Measurements from ENCODE around the gene HSPB6. TPM values are rescaled to one million over a fixed set of nuclear protein-coding genes. Genes with fewer than 3 reads are reported as not detected.

The HSPB6 gene
- polyA plus RNA-seq, 2 of the 4 experiments (the other 2 are of a cell fraction) = 0.16 to 0.26 TPM

DNA sequence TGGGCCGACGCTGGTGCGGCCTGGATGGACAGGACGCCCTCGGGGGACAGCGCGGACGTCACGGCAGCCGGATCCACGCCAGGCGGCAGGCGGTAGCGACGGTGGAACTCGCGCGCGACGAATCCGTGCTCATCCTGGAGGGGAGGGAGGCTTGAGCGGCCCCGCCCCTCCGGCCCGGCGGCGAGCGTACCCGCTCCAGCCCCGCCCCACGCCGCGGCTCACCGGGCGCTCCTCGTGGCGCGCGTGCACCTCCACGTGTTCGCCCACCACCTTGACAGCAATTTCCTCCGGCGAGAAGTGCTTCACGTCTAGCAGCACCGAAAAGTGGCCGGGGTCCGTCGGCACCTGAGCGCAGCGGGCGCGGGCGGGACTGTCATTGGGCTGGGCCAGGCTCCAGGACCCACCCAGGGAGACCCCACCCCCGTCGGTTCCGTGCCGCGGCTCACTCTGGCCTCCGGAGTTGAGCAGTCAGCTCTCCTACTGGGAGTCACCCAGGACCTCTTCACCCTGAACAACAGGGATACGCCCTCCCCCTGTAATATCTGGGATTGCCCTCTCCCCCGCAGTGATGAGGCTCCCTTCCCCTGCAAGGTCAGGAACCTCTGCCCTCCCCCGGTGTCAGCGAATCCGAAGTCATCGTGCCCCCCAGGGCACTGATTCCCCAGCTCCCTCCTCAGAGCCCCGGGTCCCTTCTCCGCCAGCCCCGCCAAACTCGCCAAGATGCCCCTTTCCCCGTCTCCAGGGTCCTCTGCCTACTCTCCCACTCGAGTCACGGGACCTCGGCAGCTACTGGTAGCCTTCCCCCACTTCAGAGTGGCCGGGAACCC is 1.1 kb downstream of the HSPB6 start:
- Histone ChIP-seq H3K27ac (no peak overlapping the region), H3K9me3 (no peaks in the 10 kb centered on the region), H3K4me3 (no peak overlapping the region), H3K4me2 (no peak overlapping the region), H3K4me1 (peaks cover 20% of the 10 kb centered on the region)
- no peak for DNase-seq (ENCODE audit: low read depth in 1 of 2, low spot score in 1 of 2)
- POLR2A ChIA-PET = interaction anchor here (1.1 to 2.3 kb wide), 2 partner anchors 8 to 15 kb away, joined by 4 to 35 read pairs; partner anchors contain the start of gene LIN37
- 93% methylated on average over 74 of the region's 74 CpGs for WGBS (ENCODE audit: missing lambda C conversion rate)
- TF ChIP-seq, protein P1, sequence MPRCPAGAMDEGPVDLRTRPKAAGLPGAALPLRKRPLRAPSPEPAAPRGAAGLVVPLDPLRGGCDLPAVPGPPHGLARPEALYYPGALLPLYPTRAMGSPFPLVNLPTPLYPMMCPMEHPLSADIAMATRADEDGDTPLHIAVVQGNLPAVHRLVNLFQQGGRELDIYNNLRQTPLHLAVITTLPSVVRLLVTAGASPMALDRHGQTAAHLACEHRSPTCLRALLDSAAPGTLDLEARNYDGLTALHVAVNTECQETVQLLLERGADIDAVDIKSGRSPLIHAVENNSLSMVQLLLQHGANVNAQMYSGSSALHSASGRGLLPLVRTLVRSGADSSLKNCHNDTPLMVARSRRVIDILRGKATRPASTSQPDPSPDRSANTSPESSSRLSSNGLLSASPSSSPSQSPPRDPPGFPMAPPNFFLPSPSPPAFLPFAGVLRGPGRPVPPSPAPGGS (IDR thresholded peaks at IDR 0.05) = no peak
- TF ChIP-seq POLR2A (IDR thresholded peaks at IDR 0.05; ENCODE audit: low read length) = peak; percentile 17; the same call in 1 of the 2 replicates
- TF ChIP-seq KDM5A (IDR thresholded peaks at IDR 0.05) = no peak
- CTCF ChIA-PET = interaction anchor here (1.1 to 1.3 kb wide), 2 partner anchors 38 to 175 kb away, joined by 3 to 4 read pairs; no protein-coding TSS in a partner anchor
- FAIRE-seq = no peak
- ATAC-seq = no peak

DNA sequence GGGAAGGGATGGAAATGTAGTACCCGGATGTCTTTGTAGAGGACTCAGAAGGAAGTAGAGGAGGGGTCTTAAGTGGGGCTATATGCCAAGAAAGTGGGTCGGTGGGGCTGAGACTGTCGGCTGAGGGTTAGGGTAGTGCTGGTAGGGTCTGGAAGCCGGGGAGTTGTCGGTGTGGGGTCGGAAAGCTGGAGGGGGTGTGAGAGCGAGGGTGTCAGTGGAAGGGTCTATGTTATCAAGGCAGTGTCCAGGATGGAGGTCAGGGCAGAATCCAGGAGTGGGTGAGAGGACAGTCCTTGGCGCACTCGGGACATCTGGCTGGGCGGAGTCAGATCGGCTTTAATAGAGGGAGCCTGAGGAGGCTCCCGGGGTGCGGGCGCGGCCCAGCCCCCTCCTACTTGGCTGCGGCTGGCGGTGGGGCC is 1.7 kb downstream of the HSPB6 start:
- Histone ChIP-seq H3K4me2 (no peak overlapping the region), H3K4me3 (no peak overlapping the region), H3K9me3 (no peaks in the 10 kb centered on the region), H3K27ac (no peak overlapping the region), H3K4me1 (peaks cover 20% of the 10 kb centered on the region)
- WGBS (ENCODE audit: missing lambda C conversion rate) = 90% methylated on average over 17 of the region's 17 CpGs
- ChIA-PET POLR2A (no interaction called here), CTCF (interaction anchor here (1.1 to 1.3 kb wide), 2 partner anchors 39 to 176 kb away, joined by 3 to 4 read pairs; no protein-coding TSS in a partner anchor)
- DNase-seq (ENCODE audit: low read depth in 1 of 2, low spot score in 1 of 2) (no peak), FAIRE-seq (no peak), ATAC-seq (no peak)
- TF ChIP-seq HOXB5 (CRISPR knock-in tag; IDR thresholded peaks at IDR 0.05) (no peak), EHMT2 (IDR thresholded peaks at IDR 0.05; ENCODE audit: low read depth) (no peak), RARB (CRISPR knock-in tag; IDR thresholded peaks at IDR 0.05) (no peak), FOXS1 (CRISPR knock-in tag; IDR thresholded peaks at IDR 0.05) (no peak)

DNA sequence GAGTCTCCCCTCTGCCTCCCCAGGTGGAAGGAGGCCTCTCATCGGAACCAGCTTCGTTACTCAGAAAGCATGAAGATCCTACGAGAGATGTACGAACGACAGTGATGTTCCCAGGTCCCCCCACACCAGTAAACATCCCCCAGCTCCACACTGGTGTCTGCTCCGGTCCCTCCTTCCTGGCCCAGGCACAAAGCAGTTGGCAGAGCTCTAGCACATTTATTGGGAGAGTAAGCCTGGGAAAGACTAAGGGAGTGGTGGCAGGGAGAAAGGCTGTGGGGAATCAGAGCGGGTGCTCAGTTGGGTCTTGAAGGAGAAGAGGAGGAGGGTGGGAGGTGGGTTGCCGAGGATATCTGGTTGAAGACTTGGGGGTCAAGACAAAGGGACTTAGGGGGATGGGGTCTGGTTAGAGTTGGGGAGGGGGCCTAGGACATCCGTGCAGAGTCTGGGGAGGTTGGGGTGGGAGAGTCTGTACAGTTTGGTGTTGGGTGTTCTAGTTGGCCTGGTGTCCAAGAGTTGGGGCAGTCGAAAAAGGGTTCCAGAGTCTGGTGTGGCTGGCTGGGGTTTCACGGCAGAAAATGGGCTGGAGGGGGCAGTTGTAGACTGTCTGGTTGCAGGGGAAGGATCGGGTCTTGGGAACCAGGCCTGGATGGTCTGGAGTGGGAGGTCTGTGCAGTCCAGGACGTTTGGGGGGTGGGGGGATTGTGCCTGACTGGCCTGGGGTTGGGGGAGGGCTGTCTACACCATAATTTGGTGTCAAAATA is 2.3 kb downstream of the HSPB6 start:
- ChIA-PET POLR2A (no interaction called here), CTCF (interaction anchor here (1.5 kb wide), 1 partner anchor 8 kb away, joined by 3 read pairs; no protein-coding TSS in a partner anchor)
- FAIRE-seq (no peak), DNase-seq (ENCODE audit: low read depth in 1 of 2, low spot score in 1 of 2) (no peak), ATAC-seq (no peak)
- H3K9me3 ChIP-seq = no peaks in the 10 kb centered on the region
- H3K27ac ChIP-seq = no peak overlapping the region
- no peak overlapping the region for H3K4me3 ChIP-seq
- peaks cover 17% of the 10 kb centered on the region for H3K4me1 ChIP-seq
- no peak overlapping the region for H3K4me2 ChIP-seq
- WGBS (ENCODE audit: missing lambda C conversion rate) = 85% methylated on average over 13 of the region's 13 CpGs
- TF ChIP-seq NFE2L2 (conservative IDR thresholded peaks at IDR 0.05; ENCODE audit: low read length) = no peak
- TF ChIP-seq RAD21 (conservative IDR thresholded peaks at IDR 0.05 in 1 of 2, IDR thresholded peaks at IDR 0.05 in 1 of 2) = no peak
- TF ChIP-seq FOXS1 (CRISPR knock-in tag; IDR thresholded peaks at IDR 0.05) = no peak
- no peak for TF ChIP-seq CBX8 (IDR thresholded peaks at IDR 0.05)
- no peak for TF ChIP-seq CHD2 (IDR thresholded peaks at IDR 0.05; ENCODE audit: low read length, partially characterized antibody)
- TF ChIP-seq, protein P2, sequence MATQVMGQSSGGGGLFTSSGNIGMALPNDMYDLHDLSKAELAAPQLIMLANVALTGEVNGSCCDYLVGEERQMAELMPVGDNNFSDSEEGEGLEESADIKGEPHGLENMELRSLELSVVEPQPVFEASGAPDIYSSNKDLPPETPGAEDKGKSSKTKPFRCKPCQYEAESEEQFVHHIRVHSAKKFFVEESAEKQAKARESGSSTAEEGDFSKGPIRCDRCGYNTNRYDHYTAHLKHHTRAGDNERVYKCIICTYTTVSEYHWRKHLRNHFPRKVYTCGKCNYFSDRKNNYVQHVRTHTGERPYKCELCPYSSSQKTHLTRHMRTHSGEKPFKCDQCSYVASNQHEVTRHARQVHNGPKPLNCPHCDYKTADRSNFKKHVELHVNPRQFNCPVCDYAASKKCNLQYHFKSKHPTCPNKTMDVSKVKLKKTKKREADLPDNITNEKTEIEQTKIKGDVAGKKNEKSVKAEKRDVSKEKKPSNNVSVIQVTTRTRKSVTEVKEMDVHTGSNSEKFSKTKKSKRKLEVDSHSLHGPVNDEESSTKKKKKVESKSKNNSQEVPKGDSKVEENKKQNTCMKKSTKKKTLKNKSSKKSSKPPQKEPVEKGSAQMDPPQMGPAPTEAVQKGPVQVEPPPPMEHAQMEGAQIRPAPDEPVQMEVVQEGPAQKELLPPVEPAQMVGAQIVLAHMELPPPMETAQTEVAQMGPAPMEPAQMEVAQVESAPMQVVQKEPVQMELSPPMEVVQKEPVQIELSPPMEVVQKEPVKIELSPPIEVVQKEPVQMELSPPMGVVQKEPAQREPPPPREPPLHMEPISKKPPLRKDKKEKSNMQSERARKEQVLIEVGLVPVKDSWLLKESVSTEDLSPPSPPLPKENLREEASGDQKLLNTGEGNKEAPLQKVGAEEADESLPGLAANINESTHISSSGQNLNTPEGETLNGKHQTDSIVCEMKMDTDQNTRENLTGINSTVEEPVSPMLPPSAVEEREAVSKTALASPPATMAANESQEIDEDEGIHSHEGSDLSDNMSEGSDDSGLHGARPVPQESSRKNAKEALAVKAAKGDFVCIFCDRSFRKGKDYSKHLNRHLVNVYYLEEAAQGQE (IDR thresholded peaks at IDR 0.05) = no peak
- TF ChIP-seq PHF8 (IDR thresholded peaks at IDR 0.05; ENCODE audit: borderline replicate concordance, low read depth) = no peak
- no peak for TF ChIP-seq HEYL (CRISPR knock-in tag; IDR thresholded peaks at IDR 0.05)
- TF ChIP-seq CHD4 (IDR thresholded peaks at IDR 0.05; ENCODE audit: borderline replicate concordance) = no peak
- TF ChIP-seq CBX2 (IDR thresholded peaks at IDR 0.05; ENCODE audit: borderline replicate concordance, low read depth) = no peak
- no peak for TF ChIP-seq HOXA7 (CRISPR knock-in tag; IDR thresholded peaks at IDR 0.05)
- no peak for TF ChIP-seq KDM5A (IDR thresholded peaks at IDR 0.05)
- no peak for TF ChIP-seq NPAS2 (CRISPR knock-in tag; IDR thresholded peaks at IDR 0.05; ENCODE audit: borderline replicate concordance)
- TF ChIP-seq, protein P3, sequence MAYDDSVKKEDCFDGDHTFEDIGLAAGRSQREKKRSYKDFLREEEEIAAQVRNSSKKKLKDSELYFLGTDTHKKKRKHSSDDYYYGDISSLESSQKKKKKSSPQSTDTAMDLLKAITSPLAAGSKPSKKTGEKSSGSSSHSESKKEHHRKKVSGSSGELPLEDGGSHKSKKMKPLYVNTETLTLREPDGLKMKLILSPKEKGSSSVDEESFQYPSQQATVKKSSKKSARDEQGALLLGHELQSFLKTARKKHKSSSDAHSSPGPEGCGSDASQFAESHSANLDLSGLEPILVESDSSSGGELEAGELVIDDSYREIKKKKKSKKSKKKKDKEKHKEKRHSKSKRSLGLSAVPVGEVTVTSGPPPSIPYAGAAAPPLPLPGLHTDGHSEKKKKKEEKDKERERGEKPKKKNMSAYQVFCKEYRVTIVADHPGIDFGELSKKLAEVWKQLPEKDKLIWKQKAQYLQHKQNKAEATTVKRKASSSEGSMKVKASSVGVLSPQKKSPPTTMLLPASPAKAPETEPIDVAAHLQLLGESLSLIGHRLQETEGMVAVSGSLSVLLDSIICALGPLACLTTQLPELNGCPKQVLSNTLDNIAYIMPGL (CRISPR knock-in tag; IDR thresholded peaks at IDR 0.05; ENCODE audit: borderline replicate concordance) = no peak

All from A549 (cell line).